GM10266 (cell line): Measurements from ENCODE around the gene IL1RAP.

Experiments
- DNase-seq: peaks from one replicate; pipeline ENCODE4 v3.0.0; 2012; ENCODE audit errors: extremely low spot score
- CTCF ChIP-seq: IDR thresholded peaks from 2 replicates; pipeline ENCODE4 v1.5.1; 2012; ENCODE audit warnings: mild to moderate bottlenecking, low read depth; ENCODE audit not compliant: control insufficient read depth, insufficient read depth; ENCODE audit errors: missing control alignments

IL1RAP gene

GRCh38 chr3:190619353-190619752 is 105.5 kb downstream of the IL1RAP start:
- TF ChIP-seq CTCF: no peak
- no peak for DNase-seq

- no peak for DNase-seq
- no peak for TF ChIP-seq CTCF
Observed at GRCh38 chr3:190619761-190620160, 105.9 kb downstream of the IL1RAP start.

- TF ChIP-seq CTCF: no peak
- DNase-seq: no peak
Observed at GRCh38 chr3:190620886-190621608, 107.2 kb downstream of the IL1RAP start.

DNA sequence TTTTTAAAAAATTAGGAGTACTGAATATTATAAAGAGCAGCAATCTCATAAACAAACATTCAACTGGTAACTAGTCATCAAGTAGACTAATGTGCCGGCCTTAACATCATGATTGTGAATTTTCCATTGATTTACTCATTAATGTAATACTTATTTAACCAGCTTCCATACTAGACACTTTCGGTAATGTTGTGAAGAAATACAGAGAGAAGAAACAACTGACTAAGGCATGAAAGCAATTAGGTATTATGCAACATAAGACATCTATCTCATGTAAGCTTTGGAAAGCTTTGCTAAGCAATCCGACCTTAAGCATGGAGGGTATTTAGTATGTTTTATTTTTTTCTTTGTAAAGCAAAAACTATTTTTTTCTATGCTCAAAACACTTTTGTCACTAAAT is 108.0 kb downstream of the IL1RAP start:
- DNase-seq: no peak
- no peak for TF ChIP-seq CTCF

DNA sequence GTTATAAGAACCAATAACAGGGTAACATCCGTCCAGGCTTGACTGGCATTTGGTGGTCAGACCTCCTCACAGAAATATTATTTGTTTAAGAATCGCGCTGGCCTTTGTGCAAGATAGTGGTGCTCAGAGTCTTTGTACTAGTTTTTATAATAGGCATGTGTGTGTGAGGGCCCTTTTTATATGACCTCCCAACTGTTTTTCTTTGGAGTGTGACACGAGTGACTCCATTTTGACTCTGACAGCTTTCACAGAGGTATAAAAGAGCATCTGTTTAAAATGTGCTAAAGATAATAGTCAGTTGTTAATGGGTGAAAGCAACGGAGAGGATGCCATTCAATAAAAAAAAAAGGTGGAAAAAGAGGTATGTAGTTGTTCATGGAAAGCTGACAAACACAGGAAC is 110.4 kb downstream of the IL1RAP start:
- DNase-seq: no peak
- no peak for TF ChIP-seq CTCF

GRCh38 chr3:190626951-190627620 is 113.2 kb downstream of the IL1RAP start:
- TF ChIP-seq CTCF: no peak
- DNase-seq: no peak

GRCh38 chr3:190629088-190629487 is 115.2 kb downstream of the IL1RAP start:
- no peak for TF ChIP-seq CTCF
- no peak for DNase-seq
